Lung (tissue), 12 donors: Measurements from ENCODE around the gene INF2. TPM values are rescaled to one million over a fixed set of nuclear protein-coding genes. Genes with fewer than 3 reads are reported as not detected.

Experiments used
- ATAC-seq: fragments of 200-7000 bp; cut with Tn5 transposase; one replicate; pipeline ENCODE4 v1.9.1; 2020; ENCODE audit warnings: moderate number of reproducible peaks; ENCODE audit not compliant: insufficient read depth, low FRiP score
- DNase-seq, 3 donors: peaks; one replicate each; pipeline ENCODE4 v3.0.0-alpha.2; 2013 to 2017
- H3K27ac ChIP-seq, 2 donors: one replicate each; pipeline ENCODE4 v1.5.1; 2013; ENCODE audit warnings: mild to moderate bottlenecking in 2 of 2, moderate library complexity in 2 of 2, control low read depth in 1 of 2, inconsistent platforms in 1 of 2, low read depth in 1 of 2, low read length in 1 of 2
- H3K27me3 ChIP-seq, 3 donors: one replicate each; pipeline ENCODE4 v1.5.1; 2013; ENCODE audit warnings: low read length in 2 of 3; ENCODE audit not compliant: control insufficient read depth in 3 of 3, insufficient read depth in 3 of 3
- H3K36me3 ChIP-seq, 4 donors: one replicate each; pipeline ENCODE4 v1.5.1; 2013; ENCODE audit warnings: low read length in 4 of 4, mild to moderate bottlenecking in 1 of 4, moderate library complexity in 1 of 4; ENCODE audit not compliant: control insufficient read depth in 4 of 4, insufficient read depth in 4 of 4
- H3K4me1 ChIP-seq, 5 donors: one replicate each; pipeline ENCODE4 v1.5.1; 2013; ENCODE audit warnings: low read length in 5 of 5, mild to moderate bottlenecking in 2 of 5, moderate library complexity in 1 of 5; ENCODE audit not compliant: control insufficient read depth in 5 of 5, insufficient read depth in 5 of 5
- H3K4me3 ChIP-seq: one replicate; pipeline ENCODE4 v1.5.1; 2013; ENCODE audit warnings: mild to moderate bottlenecking, control low read depth, moderate library complexity
- H3K9ac ChIP-seq, 2 donors: one replicate each; pipeline ENCODE4 v1.5.1; 2013; ENCODE audit warnings: low read length in 2 of 2, control low read depth in 1 of 2; ENCODE audit not compliant: insufficient read depth in 1 of 2
- H3K9me3 ChIP-seq, 4 donors: one replicate each; pipeline ENCODE4 v1.5.1; 2013; ENCODE audit warnings: low read length in 3 of 4, mild to moderate bottlenecking in 1 of 4, moderate library complexity in 1 of 4; ENCODE audit not compliant: control insufficient read depth in 4 of 4, insufficient read depth in 3 of 4
- WGBS, 2 donors: extraction: QIAGEN DNeasy Blood & Tissue Kit; methylation state at CpG; one replicate each; pipeline ENCODE4 v1.1.7; 2013; 5-methylcytosine and 5-hydroxymethylcytosine counted together
- polyA plus RNA-seq, 2 donors: library from polyadenylated mRNA; stranded (reverse); fragments of 200-250 nt; gene quantifications; one replicate each; pipeline ENCODE4 v1.2.1, GENCODE V29; 2013
- total RNA-seq, 2 donors: library from RNA; depleted of rRNA in 1 of 2; stranded (reverse); fragments of >200 nt in 1 of 2; gene quantifications; one replicate each; pipeline ENCODE4 v1.2.1, GENCODE V29; 2014 to 2021
- TF ChIP-seq, protein P1 (sequence below): IDR thresholded peaks from 2 replicates; pipeline ENCODE4 v1.5.1; 2012; ENCODE audit warnings: mild to moderate bottlenecking; ENCODE audit errors: control extremely low read depth, extremely low read depth
- donor health status: control.
- donor health status: control.
- donor health status: Bipolar disorder and iron deficiency.
- donor health status: healthy.
- donor health status: DM: yes; HTN: yes; CAD: no.

Gene INF2
- total and polyA plus RNA-seq, 4 donors = 46.1 to 119 (median 78.4) TPM

DNA sequence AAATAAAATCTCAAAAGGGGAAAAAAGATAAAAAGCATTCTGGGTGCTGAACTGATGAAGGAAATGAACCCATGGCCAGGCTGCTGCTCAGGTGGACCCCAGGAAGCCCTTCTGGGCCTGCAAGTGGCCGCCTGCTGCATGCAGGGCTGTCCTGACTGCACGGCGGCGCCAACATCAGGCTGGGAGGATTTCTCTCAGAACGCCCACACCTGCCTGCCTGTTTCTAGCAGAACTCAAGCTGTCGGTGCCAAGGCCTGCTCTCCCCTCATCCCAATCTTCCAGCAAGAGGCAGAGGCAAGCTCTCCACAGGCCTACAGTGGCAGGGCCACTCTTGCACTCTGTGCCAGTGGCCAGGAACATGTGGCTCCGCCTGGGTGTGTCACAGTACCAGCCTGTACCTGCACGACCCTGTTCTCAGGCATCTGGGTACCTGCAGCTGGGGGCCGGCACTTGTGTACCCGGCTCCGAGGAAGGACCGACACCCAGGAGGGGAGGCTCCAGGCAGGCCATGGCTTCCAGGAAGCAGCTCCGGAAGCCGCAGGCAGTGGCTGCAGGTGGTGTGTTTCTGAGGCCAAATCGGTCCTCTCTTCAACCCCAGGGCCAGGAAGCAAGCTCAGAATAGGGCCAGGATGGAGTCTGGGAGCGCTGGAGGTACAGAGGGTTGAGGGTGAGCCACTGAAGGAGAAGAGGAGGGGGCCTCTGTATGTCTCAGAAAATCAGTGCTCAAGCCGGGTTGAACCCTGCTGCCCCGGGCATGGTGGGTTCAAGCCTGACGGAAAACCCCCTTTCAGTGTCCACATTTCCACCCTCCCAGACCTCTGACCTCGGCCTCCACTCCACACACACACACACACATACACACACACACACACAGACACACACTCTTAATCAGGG, 2.5 kb upstream of the INF2 start:
- Histone ChIP-seq H3K9ac (no peak overlapping the region), H3K36me3 (peaks cover 0 to 4% (median 2%) of the 10 kb centered on the region in 4 donors), H3K4me1 (peaks cover 4 to 51% (median 20%) of the 10 kb centered on the region in 5 donors), H3K27me3 (no peaks in the 10 kb centered on the region), H3K9me3 (no peaks in the 10 kb centered on the region), H3K27ac (peak overlapping the region in 1 of 2 donors; percentile 74), H3K4me3 (no peak overlapping the region)
- DNase-seq = no peak
- TF ChIP-seq, protein P1, sequence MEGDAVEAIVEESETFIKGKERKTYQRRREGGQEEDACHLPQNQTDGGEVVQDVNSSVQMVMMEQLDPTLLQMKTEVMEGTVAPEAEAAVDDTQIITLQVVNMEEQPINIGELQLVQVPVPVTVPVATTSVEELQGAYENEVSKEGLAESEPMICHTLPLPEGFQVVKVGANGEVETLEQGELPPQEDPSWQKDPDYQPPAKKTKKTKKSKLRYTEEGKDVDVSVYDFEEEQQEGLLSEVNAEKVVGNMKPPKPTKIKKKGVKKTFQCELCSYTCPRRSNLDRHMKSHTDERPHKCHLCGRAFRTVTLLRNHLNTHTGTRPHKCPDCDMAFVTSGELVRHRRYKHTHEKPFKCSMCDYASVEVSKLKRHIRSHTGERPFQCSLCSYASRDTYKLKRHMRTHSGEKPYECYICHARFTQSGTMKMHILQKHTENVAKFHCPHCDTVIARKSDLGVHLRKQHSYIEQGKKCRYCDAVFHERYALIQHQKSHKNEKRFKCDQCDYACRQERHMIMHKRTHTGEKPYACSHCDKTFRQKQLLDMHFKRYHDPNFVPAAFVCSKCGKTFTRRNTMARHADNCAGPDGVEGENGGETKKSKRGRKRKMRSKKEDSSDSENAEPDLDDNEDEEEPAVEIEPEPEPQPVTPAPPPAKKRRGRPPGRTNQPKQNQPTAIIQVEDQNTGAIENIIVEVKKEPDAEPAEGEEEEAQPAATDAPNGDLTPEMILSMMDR = no peak
- 64 to 67% methylated on average over 19 to 20 of the region's 20 CpGs for WGBS, 2 donors
- ATAC-seq = no peak

DNA sequence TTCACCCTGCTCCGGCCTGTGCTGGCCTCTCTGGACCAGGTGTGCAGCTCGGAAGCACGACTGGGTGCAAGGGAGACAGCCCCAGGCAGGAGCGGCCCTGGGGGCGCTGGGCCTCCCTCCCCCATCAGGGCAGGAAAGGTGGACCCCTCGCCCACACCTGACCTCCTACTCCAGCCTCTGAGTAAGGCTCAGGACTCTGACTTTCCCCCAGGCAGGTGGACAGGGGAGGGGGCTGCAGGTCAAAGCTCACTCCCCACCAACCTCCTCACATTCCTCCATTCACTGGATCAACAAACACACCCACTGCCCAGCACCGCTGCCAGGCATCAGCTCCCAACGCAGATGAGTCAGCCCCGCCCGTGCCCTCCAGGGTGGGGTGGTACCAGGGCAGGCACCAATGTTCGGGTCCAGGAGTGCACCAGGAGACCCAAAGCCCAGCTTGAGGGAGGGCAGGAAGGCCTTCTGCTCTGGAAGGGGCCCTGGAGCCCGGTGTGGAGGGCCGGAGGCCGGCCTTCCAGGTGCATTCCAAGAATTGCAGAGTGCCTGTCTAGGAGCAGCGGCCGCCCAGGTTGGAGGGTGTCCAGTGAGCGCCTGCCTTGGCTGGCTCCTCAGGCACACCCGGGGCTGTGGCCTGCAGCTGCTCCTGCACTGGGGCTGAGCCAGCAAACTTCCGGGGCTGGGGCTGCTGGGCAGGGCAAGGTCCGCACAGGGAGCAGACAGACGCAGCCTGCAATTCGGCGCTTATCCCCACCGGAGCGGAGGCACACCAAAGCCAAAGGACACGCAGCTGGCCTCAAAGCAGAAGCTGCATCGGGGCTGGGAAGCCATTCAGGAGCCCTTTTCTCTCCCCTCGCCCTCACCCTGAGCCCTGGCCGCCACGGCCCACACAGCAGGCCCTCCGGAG, 1.6 kb upstream of the INF2 start:
- peaks cover 0 to 7% (median 2%) of the 10 kb centered on the region in 4 donors for H3K36me3 ChIP-seq
- peak; percentile 56 for ATAC-seq
- WGBS, 2 donors = 44 to 64% methylated on average over 31 of the region's 31 CpGs
- peak overlapping the region in 1 of 2 donors; percentile 5 for H3K9ac ChIP-seq
- H3K27ac ChIP-seq = peak overlapping the region; percentile 68 to 74
- peaks cover 4 to 43% (median 11%) of the 10 kb centered on the region in 5 donors for H3K4me1 ChIP-seq
- H3K4me3 ChIP-seq = no peak overlapping the region
- peak; percentile 62 to 70 (median 70) for DNase-seq
- TF ChIP-seq, protein P1 = no peak
- no peaks in the 10 kb centered on the region for H3K27me3 ChIP-seq
- H3K9me3 ChIP-seq = no peaks in the 10 kb centered on the region

DNA sequence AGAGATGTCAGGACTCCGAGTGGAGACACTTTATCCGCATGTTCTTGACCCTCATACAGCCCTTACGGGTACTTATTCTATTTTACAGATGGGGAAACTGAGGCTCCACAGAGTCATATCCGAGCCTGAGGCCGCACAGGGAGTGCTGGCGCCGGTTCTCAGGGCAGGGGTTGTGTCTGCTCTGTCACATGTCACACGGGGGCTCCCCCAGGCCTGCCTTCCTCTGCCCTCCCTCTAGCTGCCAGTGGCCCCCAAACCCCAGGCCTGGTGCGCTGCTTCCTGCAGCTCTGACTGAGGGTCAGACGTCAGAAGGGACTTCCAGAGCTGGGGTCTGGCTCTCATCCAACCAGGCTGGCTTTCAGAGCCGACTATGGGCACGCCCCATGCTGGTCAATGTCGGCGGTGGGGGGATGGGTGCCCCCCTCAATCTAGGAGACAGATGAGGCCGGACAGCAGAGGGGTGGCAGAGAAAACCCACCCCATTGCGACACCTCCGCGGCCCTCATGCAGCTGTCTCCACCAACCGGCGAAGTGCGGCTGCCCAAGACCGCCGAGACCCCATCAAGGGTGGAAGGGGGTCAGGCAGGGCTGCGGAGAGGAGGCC, 811 bp upstream of the INF2 start:
- TF ChIP-seq, protein P1 = no peak
- Histone ChIP-seq H3K4me3 (no peak overlapping the region), H3K27me3 (no peaks in the 10 kb centered on the region), H3K9ac (peak overlapping the region in 1 of 2 donors; percentile 5), H3K36me3 (peaks cover 0 to 7% (median 2%) of the 10 kb centered on the region in 4 donors), H3K9me3 (no peaks in the 10 kb centered on the region), H3K4me1 (peaks cover 4 to 44% (median 8%) of the 10 kb centered on the region in 5 donors), H3K27ac (peak overlapping the region; percentile 68 to 74)
- ATAC-seq (no peak), DNase-seq (peak in 1 of 3 donors; percentile 28)
- WGBS, 2 donors = 33 to 46% methylated on average over 24 of the region's 24 CpGs
